ENCODE measurements around the gene LAMC2. TPM values are rescaled to one million over a fixed set of nuclear protein-coding genes. Genes with fewer than 3 reads are reported as not detected.
A peak's percentile ranks its signal among the peaks of the same experiment; 100 is the strongest.

Gene LAMC2
- total and polyA plus RNA-seq, 7 experiments from 2014 or later = 0.51 TPM; not detected in 6

DNA sequence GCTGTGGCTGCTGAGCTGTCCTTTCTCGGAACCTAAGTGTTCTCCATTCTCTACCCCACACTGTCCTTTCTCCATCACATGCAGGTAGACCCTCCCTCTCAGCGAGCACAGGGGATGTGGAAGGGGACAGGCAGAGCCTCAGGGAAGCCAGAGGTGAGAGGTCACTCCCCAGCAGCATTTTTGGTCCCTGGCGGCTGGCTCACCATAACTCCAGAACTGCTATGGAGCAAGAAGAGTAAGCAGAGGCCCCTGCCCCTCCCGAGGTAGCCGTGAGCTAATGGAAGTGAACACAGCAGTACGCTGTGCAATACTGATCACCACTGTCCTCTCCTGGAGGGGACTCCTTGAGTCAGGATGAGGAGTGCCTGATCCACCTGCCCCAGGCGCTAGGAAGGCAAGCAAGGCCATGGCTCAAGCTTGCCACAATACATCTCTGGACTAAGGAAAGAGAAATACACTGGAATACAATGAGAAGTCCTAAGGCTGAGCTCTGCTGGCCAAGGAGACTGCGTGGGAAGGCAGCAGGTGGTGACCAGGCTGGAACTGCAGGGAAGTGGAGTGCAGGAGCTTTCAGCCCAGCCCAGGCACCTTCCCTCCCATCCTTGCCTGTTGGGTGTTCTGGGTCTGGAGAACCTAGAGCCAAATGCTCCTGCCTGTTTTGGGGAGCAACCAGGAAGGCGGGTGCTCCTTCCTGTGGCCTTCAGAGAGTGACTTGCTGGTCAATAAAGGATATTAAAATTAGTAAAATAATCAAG, 96.2 kb downstream of the LAMC2 start:
- CTCF ChIA-PET = interaction anchor here (0.5 to 1.0 kb wide), 4 partner anchors 266 to 810 kb away, joined by 3 to 5 read pairs (median 3); no protein-coding TSS in a partner anchor
- DNase-seq (no peak), ATAC-seq (no peak)
- H3K27me3 Mint-ChIP-seq = peaks cover 0 to 10% (median 5%) of the 10 kb centered on the region in 5 donors
- intact Hi-C loops (cut with micrococcal nuclease) = no loop called here
- H3K36me3 Mint-ChIP-seq = no peaks in the 10 kb centered on the region
- H3K4me3 Mint-ChIP-seq = no peak overlapping the region
- H3K4me1 ChIP-seq (ENCODE audit: control insufficient read depth in 2 of 2, insufficient read depth in 2 of 2, low read length in 2 of 2) = no peaks in the 10 kb centered on the region
- no peak overlapping the region for H3K4me3 ChIP-seq (ENCODE audit: low read length)
- H3K27ac ChIP-seq (ENCODE audit: low read depth, low read length) = no peak overlapping the region
- H3K4me1 Mint-ChIP-seq = peaks cover 0 to 14% (median 3%) of the 10 kb centered on the region in 7 donors
- H3K36me3 ChIP-seq (ENCODE audit: control insufficient read depth in 2 of 3, insufficient read depth in 3 of 3, low read length in 3 of 3) = no peaks in the 10 kb centered on the region
- POLR2A ChIA-PET = no interaction called here
- no peaks in the 10 kb centered on the region for H3K9me3 ChIP-seq (ENCODE audit: control insufficient read depth in 2 of 3, low read length in 3 of 3)
- peak overlapping the region in 1 of 9 donors; percentile 16 for H3K27ac Mint-ChIP-seq
- H3K9me3 Mint-ChIP-seq = no peaks in the 10 kb centered on the region
- no peaks in the 10 kb centered on the region for H3K27me3 ChIP-seq (ENCODE audit: control insufficient read depth in 2 of 2, insufficient read depth in 2 of 2, low read length in 2 of 2)

DNA sequence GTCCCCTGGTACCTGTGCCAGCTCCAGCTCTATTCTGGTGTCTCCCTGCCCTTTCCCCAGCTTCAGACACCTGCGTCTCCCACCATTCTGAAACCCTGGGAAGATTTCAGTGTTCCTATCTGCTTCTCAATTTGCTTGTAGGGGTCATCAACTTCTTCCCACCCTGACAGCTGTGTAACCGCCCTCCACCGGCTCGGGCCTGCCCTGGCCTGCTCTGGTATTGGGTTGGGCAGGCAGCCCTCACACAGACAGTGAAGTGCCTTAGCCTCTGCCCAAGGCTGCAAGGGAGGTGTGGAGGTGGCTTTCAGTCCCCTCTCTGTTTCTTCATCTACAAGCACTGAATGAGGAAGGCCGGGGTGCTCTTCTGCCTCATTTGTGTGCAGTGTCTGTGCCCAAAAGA, 97.2 kb downstream of the LAMC2 start:
- Mint-ChIP-seq H3K9me3 (no peaks in the 10 kb centered on the region), H3K36me3 (no peaks in the 10 kb centered on the region), H3K4me3 (no peak overlapping the region), H3K4me1 (peaks cover 0 to 11% (median 3%) of the 10 kb centered on the region in 7 donors), H3K27me3 (peaks cover 0 to 10% (median 5%) of the 10 kb centered on the region in 5 donors), H3K27ac (no peak overlapping the region)
- CTCF ChIA-PET = interaction anchor here (0.6 kb wide), 1 partner anchor 809 kb away, joined by 3 read pairs; no protein-coding TSS in a partner anchor
- DNase-seq (no peak), ATAC-seq (no peak)
- Histone ChIP-seq H3K27ac (ENCODE audit: low read depth, low read length) (no peak overlapping the region), H3K27me3 (ENCODE audit: control insufficient read depth in 2 of 2, insufficient read depth in 2 of 2, low read length in 2 of 2) (no peaks in the 10 kb centered on the region), H3K9me3 (ENCODE audit: control insufficient read depth in 2 of 3, low read length in 3 of 3) (no peaks in the 10 kb centered on the region), H3K4me1 (ENCODE audit: control insufficient read depth in 2 of 2, insufficient read depth in 2 of 2, low read length in 2 of 2) (no peaks in the 10 kb centered on the region), H3K36me3 (ENCODE audit: control insufficient read depth in 2 of 3, insufficient read depth in 3 of 3, low read length in 3 of 3) (no peaks in the 10 kb centered on the region), H3K4me3 (ENCODE audit: low read length) (no peak overlapping the region)
- intact Hi-C loops (cut with micrococcal nuclease) = no loop called here
- POLR2A ChIA-PET = no interaction called here

DNA sequence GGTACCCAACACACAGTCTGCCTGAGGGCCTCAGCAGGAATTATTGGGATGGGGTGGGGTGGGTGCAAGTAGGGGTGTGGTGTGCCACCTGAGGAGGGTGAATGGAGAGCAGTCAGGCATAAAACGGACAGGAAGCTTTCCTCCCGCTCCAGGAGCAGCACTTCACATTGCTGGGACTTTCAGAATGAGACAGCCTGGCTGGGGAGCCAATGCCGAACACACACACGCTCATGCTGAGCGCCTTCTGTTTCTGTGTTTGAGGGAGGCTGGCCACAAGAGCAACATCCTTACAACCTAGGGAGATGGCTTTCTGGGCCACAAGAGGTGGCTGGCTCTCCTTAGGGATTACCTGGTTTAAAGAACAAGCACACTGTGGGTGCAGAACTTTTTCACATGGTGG, 98.0 kb downstream of the LAMC2 start:
- H3K27ac ChIP-seq (ENCODE audit: low read depth, low read length) = no peak overlapping the region
- POLR2A ChIA-PET = no interaction called here
- DNase-seq = no peak
- no peaks in the 10 kb centered on the region for H3K9me3 ChIP-seq (ENCODE audit: control insufficient read depth in 2 of 3, low read length in 3 of 3)
- intact Hi-C loops (cut with micrococcal nuclease) = no loop called here
- no peak overlapping the region for H3K4me3 ChIP-seq (ENCODE audit: low read length)
- Mint-ChIP-seq H3K27me3 (peaks cover 0 to 10% (median 5%) of the 10 kb centered on the region in 5 donors), H3K4me1 (peaks cover 0 to 7% (median 3%) of the 10 kb centered on the region in 7 donors), H3K9me3 (peaks cover 0 to 2% (median 0%) of the 10 kb centered on the region in 11 donors), H3K27ac (peak overlapping the region in 1 of 9 donors; percentile 32), H3K36me3 (no peaks in the 10 kb centered on the region), H3K4me3 (no peak overlapping the region)
- H3K4me1 ChIP-seq (ENCODE audit: control insufficient read depth in 2 of 2, insufficient read depth in 2 of 2, low read length in 2 of 2) = no peaks in the 10 kb centered on the region
- no peaks in the 10 kb centered on the region for H3K36me3 ChIP-seq (ENCODE audit: control insufficient read depth in 2 of 3, insufficient read depth in 3 of 3, low read length in 3 of 3)
- no peak for ATAC-seq
- CTCF ChIA-PET = interaction anchor here (0.6 kb wide), 1 partner anchor 1819 kb away, joined by 3 read pairs; no protein-coding TSS in a partner anchor
- H3K27me3 ChIP-seq (ENCODE audit: control insufficient read depth in 2 of 2, insufficient read depth in 2 of 2, low read length in 2 of 2) = no peaks in the 10 kb centered on the region

DNA sequence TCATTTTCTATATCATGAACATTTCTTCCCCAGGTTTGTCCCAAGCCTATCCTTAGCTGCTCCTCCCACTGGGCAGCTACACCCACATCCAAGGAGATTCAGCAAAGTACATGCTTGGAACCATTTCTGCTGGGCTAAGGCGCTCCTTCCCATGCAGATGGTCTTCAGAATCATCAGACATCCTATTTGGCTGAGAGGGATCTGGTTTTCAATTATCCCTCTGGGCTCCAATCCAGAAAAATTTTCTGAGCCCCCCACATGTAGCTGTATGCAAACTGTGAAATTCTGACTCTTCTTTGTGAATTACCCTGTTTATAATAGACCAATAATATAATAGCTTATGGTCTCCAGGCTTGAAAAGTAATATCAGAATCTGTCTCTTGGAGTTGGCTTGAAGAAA, 99.2 kb downstream of the LAMC2 start:
- intact Hi-C loops (cut with micrococcal nuclease) = no loop called here
- Histone ChIP-seq H3K4me1 (ENCODE audit: control insufficient read depth in 2 of 2, insufficient read depth in 2 of 2, low read length in 2 of 2) (no peaks in the 10 kb centered on the region), H3K4me3 (ENCODE audit: low read length) (no peak overlapping the region), H3K36me3 (ENCODE audit: control insufficient read depth in 2 of 3, insufficient read depth in 3 of 3, low read length in 3 of 3) (no peaks in the 10 kb centered on the region), H3K27ac (ENCODE audit: low read depth, low read length) (no peak overlapping the region), H3K27me3 (ENCODE audit: control insufficient read depth in 2 of 2, insufficient read depth in 2 of 2, low read length in 2 of 2) (no peaks in the 10 kb centered on the region), H3K9me3 (ENCODE audit: control insufficient read depth in 2 of 3, low read length in 3 of 3) (no peaks in the 10 kb centered on the region)
- H3K4me1 Mint-ChIP-seq = peaks cover 0 to 4% (median 0%) of the 10 kb centered on the region in 7 donors
- no peak overlapping the region for H3K27ac Mint-ChIP-seq
- DNase-seq = no peak
- H3K27me3 Mint-ChIP-seq = peaks cover 0 to 10% (median 5%) of the 10 kb centered on the region in 5 donors
- H3K9me3 Mint-ChIP-seq = peaks cover 0 to 2% (median 0%) of the 10 kb centered on the region in 11 donors
- CTCF ChIA-PET = no interaction called here
- no peak overlapping the region for H3K4me3 Mint-ChIP-seq
- ATAC-seq = no peak
- H3K36me3 Mint-ChIP-seq = no peaks in the 10 kb centered on the region
- POLR2A ChIA-PET = no interaction called here

DNA sequence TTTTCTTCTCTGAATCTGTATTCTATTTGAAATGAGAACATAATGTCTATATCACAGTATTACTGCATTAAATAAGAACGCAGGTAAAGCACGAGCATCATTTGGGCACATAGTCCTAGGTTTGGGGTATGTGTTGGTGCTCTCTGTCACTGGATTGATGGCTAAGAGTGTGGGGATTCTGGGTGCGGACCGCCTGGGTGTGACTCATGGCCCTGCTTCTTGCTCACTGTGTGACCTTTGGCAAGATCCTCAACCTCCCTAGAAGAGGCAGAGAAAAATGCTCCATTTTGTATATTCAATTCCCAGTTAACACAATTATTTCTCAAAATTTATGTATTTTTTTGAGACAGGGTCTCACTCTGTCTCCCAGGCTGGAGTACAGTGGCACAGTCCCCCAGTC, 99.7 kb downstream of the LAMC2 start:
- no peaks in the 10 kb centered on the region for H3K36me3 ChIP-seq (ENCODE audit: control insufficient read depth in 2 of 3, insufficient read depth in 3 of 3, low read length in 3 of 3)
- Mint-ChIP-seq H3K27ac (no peak overlapping the region), H3K36me3 (no peaks in the 10 kb centered on the region), H3K27me3 (peaks cover 0 to 10% (median 5%) of the 10 kb centered on the region in 5 donors), H3K4me1 (peaks cover 0 to 4% (median 0%) of the 10 kb centered on the region in 7 donors), H3K4me3 (no peak overlapping the region), H3K9me3 (peaks cover 0 to 2% (median 0%) of the 10 kb centered on the region in 11 donors)
- no peak overlapping the region for H3K27ac ChIP-seq (ENCODE audit: low read depth, low read length)
- intact Hi-C loops (cut with micrococcal nuclease) = no loop called here
- no peaks in the 10 kb centered on the region for H3K9me3 ChIP-seq (ENCODE audit: control insufficient read depth in 2 of 3, low read length in 3 of 3)
- H3K4me1 ChIP-seq (ENCODE audit: control insufficient read depth in 2 of 2, insufficient read depth in 2 of 2, low read length in 2 of 2) = no peaks in the 10 kb centered on the region
- DNase-seq (no peak), ATAC-seq (no peak)
- no peak overlapping the region for H3K4me3 ChIP-seq (ENCODE audit: low read length)
- no peaks in the 10 kb centered on the region for H3K27me3 ChIP-seq (ENCODE audit: control insufficient read depth in 2 of 2, insufficient read depth in 2 of 2, low read length in 2 of 2)
- CTCF ChIA-PET = no interaction called here
- POLR2A ChIA-PET = no interaction called here

DNA sequence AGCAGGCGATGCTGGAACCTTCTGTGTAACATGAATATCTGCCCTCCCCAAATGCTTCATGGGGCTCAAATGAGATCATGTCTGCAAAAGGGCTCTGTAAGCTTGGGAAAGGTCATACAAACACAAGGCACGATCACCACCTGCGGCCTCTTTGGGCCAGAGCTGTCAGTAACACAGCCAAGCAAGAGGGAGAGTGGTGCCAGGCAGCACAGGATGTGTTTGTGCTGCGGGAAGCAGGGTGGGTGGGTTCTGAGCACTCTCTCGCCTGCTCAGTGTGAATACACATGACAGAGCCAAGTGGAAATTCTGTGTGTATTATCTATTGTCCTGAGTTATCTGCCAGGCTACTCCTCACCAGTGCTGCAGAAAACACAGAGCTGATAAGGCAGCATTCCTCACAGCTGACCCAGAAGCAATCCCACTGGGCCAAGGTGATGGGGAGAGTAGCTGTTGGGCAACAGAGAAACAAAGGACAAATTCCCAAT, 101.2 kb downstream of the LAMC2 start:
- Histone ChIP-seq H3K4me3 (ENCODE audit: low read length) (no peak overlapping the region), H3K4me1 (ENCODE audit: control insufficient read depth in 2 of 2, insufficient read depth in 2 of 2, low read length in 2 of 2) (no peaks in the 10 kb centered on the region), H3K27me3 (ENCODE audit: control insufficient read depth in 2 of 2, insufficient read depth in 2 of 2, low read length in 2 of 2) (no peaks in the 10 kb centered on the region), H3K27ac (ENCODE audit: low read depth, low read length) (no peak overlapping the region), H3K36me3 (ENCODE audit: control insufficient read depth in 2 of 3, insufficient read depth in 3 of 3, low read length in 3 of 3) (no peaks in the 10 kb centered on the region), H3K9me3 (ENCODE audit: control insufficient read depth in 2 of 3, low read length in 3 of 3) (no peaks in the 10 kb centered on the region)
- intact Hi-C loops (cut with micrococcal nuclease) = no loop called here
- CTCF ChIA-PET = no interaction called here
- H3K27ac Mint-ChIP-seq = no peak overlapping the region
- no peaks in the 10 kb centered on the region for H3K36me3 Mint-ChIP-seq
- peaks cover 0 to 2% (median 0%) of the 10 kb centered on the region in 11 donors for H3K9me3 Mint-ChIP-seq
- DNase-seq (no peak), ATAC-seq (no peak)
- no peak overlapping the region for H3K4me3 Mint-ChIP-seq
- H3K27me3 Mint-ChIP-seq = peaks cover 0 to 7% (median 4%) of the 10 kb centered on the region in 5 donors
- no peaks in the 10 kb centered on the region for H3K4me1 Mint-ChIP-seq
- POLR2A ChIA-PET = no interaction called here

DNA sequence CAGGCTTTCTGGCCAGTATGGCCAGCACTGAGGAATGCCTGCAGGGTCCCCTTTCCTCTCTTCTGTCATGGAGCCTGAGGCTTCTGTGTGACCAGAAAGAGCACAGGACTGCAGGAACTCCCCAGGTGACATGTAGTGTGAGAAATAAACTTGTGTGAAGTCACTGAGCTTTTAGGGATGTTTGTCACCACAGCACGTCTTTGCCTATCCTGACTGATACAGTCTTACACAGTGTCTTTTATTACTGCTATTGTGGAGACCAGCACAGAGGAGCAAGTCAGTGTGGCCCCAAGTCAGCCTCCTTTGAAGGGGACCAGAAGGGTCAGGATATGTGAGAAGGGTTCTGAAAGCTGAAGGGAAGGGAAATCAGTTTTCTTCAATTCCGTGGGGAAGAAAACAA, 102.5 kb downstream of the LAMC2 start:
- no peaks in the 10 kb centered on the region for H3K4me1 Mint-ChIP-seq
- H3K9me3 ChIP-seq (ENCODE audit: control insufficient read depth in 2 of 3, low read length in 3 of 3) = no peaks in the 10 kb centered on the region
- no peaks in the 10 kb centered on the region for H3K36me3 ChIP-seq (ENCODE audit: control insufficient read depth in 2 of 3, insufficient read depth in 3 of 3, low read length in 3 of 3)
- no peak overlapping the region for H3K4me3 ChIP-seq (ENCODE audit: low read length)
- H3K27ac ChIP-seq (ENCODE audit: low read depth, low read length) = no peak overlapping the region
- H3K27ac Mint-ChIP-seq = no peak overlapping the region
- no peaks in the 10 kb centered on the region for H3K4me1 ChIP-seq (ENCODE audit: control insufficient read depth in 2 of 2, insufficient read depth in 2 of 2, low read length in 2 of 2)
- no peak overlapping the region for H3K4me3 Mint-ChIP-seq
- no peaks in the 10 kb centered on the region for H3K36me3 Mint-ChIP-seq
- H3K9me3 Mint-ChIP-seq = peaks cover 0 to 2% (median 0%) of the 10 kb centered on the region in 11 donors
- ChIA-PET POLR2A (no interaction called here), CTCF (no interaction called here)
- peaks cover 0 to 7% (median 4%) of the 10 kb centered on the region in 5 donors for H3K27me3 Mint-ChIP-seq
- no peak for DNase-seq
- H3K27me3 ChIP-seq (ENCODE audit: control insufficient read depth in 2 of 2, insufficient read depth in 2 of 2, low read length in 2 of 2) = no peaks in the 10 kb centered on the region
- ATAC-seq = no peak
- intact Hi-C loops (cut with micrococcal nuclease) = no loop called here

Measured in naive thymus-derived CD4-positive, alpha-beta T cell (primary cell).